UCSD-AML1 (cell line): ENCODE measurements around the gene RASL11A.
"Not testable (repeated sequence)": the region's sequence is repeated elsewhere in the genome, so short reads cannot be mapped to it uniquely, and the experiment has no call there.

Source experiments
- DNase-seq: peaks from one replicate; lab custom pipeline; 2025; ENCODE audit not compliant: unreplicated experiment; lab: John Stamatoyannopoulos, UW

RASL11A gene

DNA sequence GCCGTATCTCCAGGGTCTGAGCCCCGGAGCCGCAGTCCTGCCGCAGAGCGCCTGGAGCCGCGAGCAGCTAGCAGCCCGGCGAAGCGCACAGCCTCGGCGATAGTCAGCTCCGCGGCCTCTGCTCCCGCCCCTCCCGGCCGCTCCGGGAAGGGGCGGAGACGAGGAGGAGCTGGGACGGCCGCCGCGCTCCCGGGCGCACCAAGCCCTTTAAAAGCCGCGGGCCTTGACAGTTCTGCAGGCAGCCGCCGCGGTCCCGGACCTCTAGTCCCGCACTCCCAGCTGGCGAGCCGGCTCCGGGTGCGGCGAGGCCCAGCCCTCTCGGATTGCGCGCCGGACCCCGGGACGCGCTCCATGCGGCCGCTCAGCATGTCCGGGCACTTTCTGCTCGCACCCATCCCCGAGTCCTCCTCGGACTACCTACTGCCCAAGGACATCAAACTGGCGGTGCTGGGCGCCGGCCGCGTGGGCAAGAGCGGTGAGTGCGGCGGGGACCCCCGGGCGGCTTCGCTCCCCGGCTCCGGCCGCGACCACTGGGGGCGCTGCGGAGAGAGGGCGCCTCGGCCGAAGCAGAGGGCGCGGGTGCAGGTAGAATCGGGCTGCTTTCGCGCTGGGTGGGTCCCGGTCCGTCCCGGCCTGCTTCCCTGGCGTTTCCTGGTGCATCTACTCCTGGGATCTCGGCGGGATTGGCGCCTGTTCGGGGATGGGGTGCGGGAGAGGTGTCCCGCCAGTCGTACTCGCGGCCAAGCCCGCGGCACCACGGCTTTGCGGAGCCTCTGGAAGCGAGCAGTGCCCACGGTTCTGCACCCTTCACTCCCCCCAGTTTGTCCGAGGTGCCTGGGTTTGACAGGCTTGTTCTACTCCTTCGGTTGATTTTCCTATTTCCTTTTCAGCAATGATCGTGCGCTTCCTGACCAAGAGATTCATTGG, at the start of gene RASL11A:
TSS of gene RASL11A (plus strand) at position 237 of the 927 bp plus-strand sequence. CDS start at position 352, 115 bp downstream.
- peak; percentile 79 for DNase-seq

GRCh38 chr13:27222100-27222499, 48.5 kb upstream of the RASL11A start:
- not testable (repeated sequence) for DNase-seq

GRCh38 chr13:27226991-27227390, 43.6 kb upstream of the RASL11A start:
- no peak for DNase-seq

DNA sequence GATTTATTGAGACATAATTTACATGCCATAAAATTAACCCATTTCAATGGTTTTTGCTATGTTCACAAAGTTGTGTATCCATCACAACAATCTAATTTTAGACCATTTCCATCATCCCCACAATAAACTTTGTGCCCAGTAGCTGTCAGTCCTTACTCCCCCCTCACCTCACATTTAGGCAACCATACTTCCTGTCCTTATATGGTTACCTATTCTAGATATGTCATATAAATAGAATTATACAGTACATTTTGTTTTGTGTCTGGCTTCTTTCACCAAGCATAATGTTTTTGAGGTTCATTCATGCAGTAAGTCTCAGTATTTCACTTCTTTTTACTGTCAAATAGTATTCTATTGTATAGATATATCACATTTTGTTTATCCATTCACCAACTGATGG, 42.5 kb upstream of the RASL11A start:
- DNase-seq: no peak

- no peak for DNase-seq
Measured at GRCh38 chr13:27229642-27230041, 41.0 kb upstream of the RASL11A start.

GRCh38 chr13:27233964-27234363, 36.7 kb upstream of the RASL11A start:
- no peak for DNase-seq

GRCh38 chr13:27236478-27236877, 34.2 kb upstream of the RASL11A start:
- DNase-seq: no peak

DNA sequence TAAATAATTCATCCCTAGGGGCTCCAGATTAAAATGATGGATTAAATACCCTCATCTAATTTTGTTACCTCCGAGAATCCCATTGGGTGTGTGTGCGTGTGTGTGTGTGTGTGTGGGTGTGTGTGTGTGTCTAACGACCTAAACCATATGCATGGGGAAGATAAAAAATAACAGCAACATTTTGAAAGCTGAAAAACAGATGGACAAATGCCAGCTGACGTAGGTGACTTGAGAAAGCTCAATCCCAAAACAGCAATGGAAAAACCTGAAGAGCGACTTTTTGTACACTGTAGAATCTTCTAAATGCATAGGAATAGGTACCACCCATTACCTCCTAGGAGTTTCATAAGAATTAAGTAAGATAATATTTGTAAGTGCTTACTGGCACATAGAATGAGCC, 27.9 kb upstream of the RASL11A start:
- DNase-seq: no peak

DNA sequence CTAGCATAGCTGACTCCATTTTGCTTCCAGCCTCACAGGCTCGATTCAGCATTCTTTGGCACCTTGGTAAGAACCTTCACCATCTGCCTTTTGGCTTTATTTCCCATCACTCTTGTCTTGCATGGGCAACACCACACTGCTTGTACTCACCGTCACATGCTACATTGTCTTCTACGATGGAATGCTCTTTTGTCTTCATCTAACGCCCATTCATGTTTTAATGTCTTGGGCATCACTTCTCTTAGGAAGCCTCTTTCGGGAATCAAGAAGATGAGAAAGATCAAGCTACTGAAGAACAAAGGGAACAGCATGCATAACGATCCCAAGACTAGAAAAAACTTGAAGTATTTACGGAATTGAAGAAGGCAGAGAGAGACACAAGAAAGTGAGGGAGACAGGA, 25.0 kb upstream of the RASL11A start:
- DNase-seq: no peak

- DNase-seq: no peak
Measured at GRCh38 chr13:27250833-27251165, 19.8 kb upstream of the RASL11A start.

DNA sequence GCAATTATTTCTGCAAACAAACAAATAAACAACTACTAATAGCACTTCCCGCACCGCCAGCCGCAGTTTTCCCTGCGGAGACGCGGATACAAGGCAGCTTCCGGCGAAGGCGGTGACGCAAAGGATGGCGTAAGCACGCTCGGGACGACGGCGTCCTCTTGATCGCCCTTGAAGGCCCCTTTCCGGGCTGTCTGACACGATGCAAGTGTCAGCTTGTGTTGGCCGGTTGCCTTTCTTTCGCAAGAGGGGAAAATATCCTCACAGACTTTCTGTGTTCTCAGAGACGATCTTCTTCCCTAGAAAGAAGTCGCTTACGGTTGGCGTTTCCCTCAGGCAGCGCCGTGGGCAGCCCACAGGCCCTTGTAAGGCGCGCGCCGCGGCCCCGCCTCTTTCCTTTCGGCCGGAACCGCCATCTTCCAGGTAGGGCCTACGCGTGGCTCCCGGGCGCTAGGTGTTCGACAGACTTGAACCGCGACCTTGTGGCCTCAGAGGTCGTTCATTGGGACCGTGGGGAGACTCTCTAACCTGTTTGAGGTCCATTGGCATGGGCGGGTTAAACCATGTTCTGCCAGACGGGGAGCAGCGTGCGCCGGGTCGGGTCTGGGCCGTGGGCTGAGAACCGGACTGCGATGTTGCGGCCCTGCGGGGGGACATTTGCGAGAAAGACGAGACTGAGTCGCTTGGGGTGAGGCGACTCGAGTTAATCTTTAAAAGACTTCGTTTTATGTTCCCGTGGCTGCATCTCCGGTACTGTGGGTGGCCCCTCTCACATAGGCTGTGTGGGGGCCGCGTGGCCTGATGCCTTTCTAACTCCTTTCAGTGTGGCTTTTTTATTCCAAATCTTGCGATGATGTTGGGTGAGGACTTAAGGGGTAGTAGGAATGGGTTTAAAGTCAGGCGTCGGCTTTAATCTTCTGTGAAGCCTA, 19.2 kb upstream of the RASL11A start, which contains the start of gene RPL21:
TSS of gene RPL21 (plus strand) at position 393 of the 926 bp plus-strand sequence. CDS start 2,219 bp downstream, outside the sequence.
- peak; percentile 98 for DNase-seq

GRCh38 chr13:27252467-27252866, 18.2 kb upstream of the RASL11A start:
- no peak for DNase-seq

- DNase-seq: no peak
Measured at GRCh38 chr13:27257233-27257568, 13.4 kb upstream of the RASL11A start.

DNA sequence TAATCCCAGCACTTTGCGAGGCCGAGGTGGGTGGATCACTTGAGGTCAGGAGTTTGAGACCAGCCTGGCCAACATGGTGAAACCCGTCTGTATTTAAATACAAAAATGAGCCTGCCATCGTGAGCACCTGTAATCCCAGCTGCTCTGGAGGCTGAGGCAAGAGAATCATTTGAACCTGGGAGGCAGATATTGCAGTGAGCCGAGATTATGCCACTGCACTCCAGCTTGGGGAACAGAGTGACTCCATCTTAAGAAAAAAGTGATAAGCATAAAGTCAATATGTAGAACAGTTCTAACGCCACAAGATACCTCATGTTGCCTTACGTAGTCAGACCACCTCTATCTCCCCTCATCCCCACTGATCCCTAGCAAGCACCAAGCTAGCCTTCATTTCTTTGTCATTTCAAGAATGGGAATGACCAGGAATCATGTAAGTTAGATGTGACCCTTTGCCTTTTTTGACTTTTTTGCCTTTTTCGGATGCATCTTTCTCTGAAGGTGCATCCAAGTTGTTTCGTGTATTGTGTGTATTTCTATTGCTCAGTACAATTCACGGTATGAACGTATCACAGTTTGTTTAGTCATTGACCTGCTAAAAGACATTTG, 12.9 kb upstream of the RASL11A start:
- DNase-seq: no peak

DNA sequence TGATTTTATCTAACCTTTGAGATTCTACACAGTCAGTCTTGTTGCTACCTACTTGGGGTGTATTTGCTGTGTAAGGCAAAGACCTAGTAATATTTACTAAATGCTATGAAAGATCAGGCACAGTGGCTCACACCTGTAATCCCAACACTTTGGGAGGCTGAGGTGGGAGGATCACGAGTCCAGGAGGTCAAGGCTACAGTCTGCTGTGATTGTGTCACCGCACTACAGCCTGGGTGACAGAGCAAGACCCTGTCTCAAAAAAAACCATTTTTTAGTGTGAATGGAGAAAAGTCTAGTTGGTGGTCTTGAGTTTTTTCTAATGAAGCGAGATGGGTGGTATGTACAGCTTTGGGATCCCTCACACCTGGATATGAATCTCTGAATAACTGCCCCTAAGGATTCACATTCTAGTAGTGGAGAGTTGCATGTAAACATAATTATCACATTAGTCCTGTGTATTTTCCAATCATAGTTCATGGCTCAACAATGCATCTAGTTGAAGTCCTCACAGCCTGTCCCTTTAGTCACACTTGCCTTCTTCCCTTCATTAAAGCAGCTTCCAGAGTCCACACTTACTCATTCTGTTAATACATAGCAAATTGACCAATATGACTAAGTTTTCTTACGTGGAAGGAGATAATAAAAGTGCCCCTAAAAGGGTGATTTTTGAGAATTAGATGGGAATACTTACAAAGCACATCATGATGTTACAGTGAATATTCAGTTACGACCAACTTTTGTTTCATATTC, 11.8 kb upstream of the RASL11A start:
- DNase-seq: no peak

GRCh38 chr13:27259831-27260230, 10.8 kb upstream of the RASL11A start:
- no peak for DNase-seq

- DNase-seq: no peak
Measured at GRCh38 chr13:27261396-27261795, 9.2 kb upstream of the RASL11A start.

DNA sequence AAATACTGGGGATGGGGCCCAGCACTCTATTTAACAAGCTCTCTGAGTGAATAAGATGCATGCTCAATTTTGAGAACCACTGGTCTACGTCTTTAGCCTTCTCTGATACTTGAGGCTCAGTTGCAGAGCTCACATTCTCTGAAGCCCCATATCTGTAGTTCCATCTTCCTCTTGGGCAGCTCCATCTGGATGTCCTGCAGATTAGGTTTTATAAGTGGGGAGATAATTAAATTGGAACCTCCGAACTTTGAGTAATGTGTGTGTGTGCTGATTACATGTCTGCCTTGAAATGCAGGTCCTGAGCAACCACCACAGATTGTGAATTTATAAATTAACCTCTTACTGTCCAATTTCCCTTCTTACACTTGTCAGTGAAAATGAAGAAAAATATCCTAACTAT, 7.2 kb upstream of the RASL11A start:
- DNase-seq: no peak

DNA sequence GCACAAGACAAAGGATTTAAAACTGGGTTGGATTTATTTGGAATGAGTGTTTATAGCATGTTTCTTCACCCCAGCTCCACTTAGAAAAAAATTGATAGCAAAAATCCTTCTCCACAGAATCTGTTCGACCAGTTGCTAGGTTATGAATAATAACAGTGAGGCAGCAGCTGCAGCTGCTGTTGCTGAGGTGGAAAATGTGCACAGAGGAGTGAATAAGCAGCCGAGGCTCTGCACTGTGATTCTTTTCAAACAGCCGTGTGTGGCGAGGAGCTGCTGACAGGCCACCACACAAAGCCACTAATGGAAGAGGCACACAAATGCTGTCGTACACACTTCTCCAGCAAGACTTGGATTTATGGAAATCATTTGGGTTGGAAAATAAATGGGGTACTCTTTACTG, 6.4 kb upstream of the RASL11A start:
- DNase-seq: no peak

DNA sequence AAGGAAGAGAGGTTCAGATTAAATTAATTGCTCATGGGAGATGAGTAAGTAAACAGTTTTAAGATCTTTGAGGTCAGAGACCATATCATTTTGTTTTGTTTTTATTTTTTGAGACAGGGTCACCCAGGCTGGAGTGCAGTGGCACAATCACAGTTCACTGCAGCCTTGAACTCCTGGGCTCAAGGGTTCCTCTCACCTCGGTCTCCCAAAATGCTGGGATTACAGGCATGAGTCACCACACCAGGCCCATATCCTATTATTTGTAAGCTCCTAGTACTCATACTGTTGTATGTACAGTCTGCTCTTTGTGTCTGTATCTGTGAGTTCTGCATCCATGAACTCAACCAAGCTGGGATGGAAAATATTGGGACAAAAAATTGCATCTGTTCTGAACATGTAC, 6.0 kb upstream of the RASL11A start:
- DNase-seq: no peak

- no peak for DNase-seq
Measured at GRCh38 chr13:27266917-27267316, 3.7 kb upstream of the RASL11A start.
